ENCODE measurements around the gene MAU2. TPM values are rescaled to one million over a fixed set of nuclear protein-coding genes. Genes with fewer than 3 reads are reported as not detected.

Gene MAU2
- total RNA-seq, 2 experiments from 2014 or later = 71.9 to 81.4 TPM

- CTCF ChIA-PET = no interaction called here
- no peaks in the 10 kb centered on the region for H3K27me3 Mint-ChIP-seq
- DNase-seq = no peak
- POLR2A ChIA-PET = no interaction called here
- H3K27ac Mint-ChIP-seq = peak overlapping the region; percentile 99
- H3K4me3 Mint-ChIP-seq = peak overlapping the region; percentile 96
- no peaks in the 10 kb centered on the region for H3K9me3 Mint-ChIP-seq
- H3K36me3 Mint-ChIP-seq (ENCODE audit: low read depth) = peaks cover 33% of the 10 kb centered on the region
- H3K4me1 Mint-ChIP-seq = peaks cover 35% of the 10 kb centered on the region
These were observed 783 bp upstream of the MAU2 start for GRCh38 chr19:19319732-19320360.

GRCh38 chr19:19321141-19321577 lies 530 bp downstream of the MAU2 start:
- peak overlapping the region; percentile 99 for H3K27ac Mint-ChIP-seq
- H3K9me3 Mint-ChIP-seq = no peaks in the 10 kb centered on the region
- ChIA-PET CTCF (interaction anchor here (1.4 kb wide), 1 partner anchor 170 kb away, joined by 3 read pairs; no protein-coding TSS in a partner anchor), POLR2A (no interaction called here)
- H3K36me3 Mint-ChIP-seq (ENCODE audit: low read depth) = peaks cover 35% of the 10 kb centered on the region
- H3K27me3 Mint-ChIP-seq = no peaks in the 10 kb centered on the region
- peak; percentile 16 for DNase-seq
- H3K4me3 Mint-ChIP-seq = peak overlapping the region; percentile 96
- peaks cover 39% of the 10 kb centered on the region for H3K4me1 Mint-ChIP-seq

- H3K4me3 Mint-ChIP-seq = no peak overlapping the region
- ChIA-PET CTCF (interaction anchor here (0.5 to 1.9 kb wide), 4 partner anchors 23 to 51 kb away, joined by 3 to 7 read pairs (median 4); no protein-coding TSS in a partner anchor), POLR2A (no interaction called here)
- H3K36me3 Mint-ChIP-seq (ENCODE audit: low read depth) = peaks cover 35% of the 10 kb centered on the region
- peaks cover 43% of the 10 kb centered on the region for H3K4me1 Mint-ChIP-seq
- no peaks in the 10 kb centered on the region for H3K9me3 Mint-ChIP-seq
- H3K27me3 Mint-ChIP-seq = no peaks in the 10 kb centered on the region
- DNase-seq = no peak
- no peak overlapping the region for H3K27ac Mint-ChIP-seq
These were observed 3.6 kb downstream of the MAU2 start for GRCh38 chr19:19324059-19324770.

- Mint-ChIP-seq H3K4me3 (no peak overlapping the region), H3K9me3 (no peaks in the 10 kb centered on the region), H3K27me3 (no peaks in the 10 kb centered on the region), H3K27ac (no peak overlapping the region), H3K36me3 (ENCODE audit: low read depth) (peaks cover 35% of the 10 kb centered on the region), H3K4me1 (peaks cover 35% of the 10 kb centered on the region)
- ChIA-PET POLR2A (no interaction called here), CTCF (interaction anchor here (0.6 to 0.7 kb wide), 2 partner anchors 87 to 163 kb away, joined by 3 to 4 read pairs; no protein-coding TSS in a partner anchor)
- DNase-seq = no peak
These were observed 7.0 kb downstream of the MAU2 start for GRCh38 chr19:19327672-19328071.

GRCh38 chr19:19329126-19329525 lies 8.5 kb downstream of the MAU2 start:
- CTCF ChIA-PET = interaction anchor here (0.6 kb wide), 1 partner anchor 139 kb away, joined by 3 read pairs; no protein-coding TSS in a partner anchor

GRCh38 chr19:19334063-19334988 lies 13.7 kb downstream of the MAU2 start:
- no peak overlapping the region for H3K4me3 Mint-ChIP-seq
- H3K4me1 Mint-ChIP-seq = peaks cover 2% of the 10 kb centered on the region
- H3K27ac Mint-ChIP-seq = no peak overlapping the region
- no peaks in the 10 kb centered on the region for H3K27me3 Mint-ChIP-seq
- H3K9me3 Mint-ChIP-seq = no peaks in the 10 kb centered on the region
- H3K36me3 Mint-ChIP-seq (ENCODE audit: low read depth) = peaks cover 27% of the 10 kb centered on the region
- no peak for DNase-seq
- CTCF ChIA-PET = no interaction called here
- POLR2A ChIA-PET = interaction anchor here (0.7 kb wide), 1 partner anchor 316 kb away, joined by 4 read pairs; no protein-coding TSS in a partner anchor

More at GRCh38 chr19:19329126-19329525, 8.5 kb downstream of the MAU2 start:
- DNase-seq = no peak
- peaks cover 28% of the 10 kb centered on the region for H3K36me3 Mint-ChIP-seq (ENCODE audit: low read depth)
- peak overlapping the region; percentile 78 for H3K27ac Mint-ChIP-seq
- no peaks in the 10 kb centered on the region for H3K27me3 Mint-ChIP-seq
- H3K4me1 Mint-ChIP-seq = peaks cover 28% of the 10 kb centered on the region
- no peaks in the 10 kb centered on the region for H3K9me3 Mint-ChIP-seq
- H3K4me3 Mint-ChIP-seq = peak overlapping the region; percentile 1
- POLR2A ChIA-PET = interaction anchor here (0.6 kb wide), 1 partner anchor 128 kb away, joined by 3 read pairs; no protein-coding TSS in a partner anchor

GRCh38 chr19:19334989-19335344 lies 14.3 kb downstream of the MAU2 start:
- no peaks in the 10 kb centered on the region for H3K9me3 Mint-ChIP-seq
- ChIA-PET POLR2A (no interaction called here), CTCF (no interaction called here)
- no peaks in the 10 kb centered on the region for H3K4me1 Mint-ChIP-seq
- H3K27ac Mint-ChIP-seq = no peak overlapping the region
- DNase-seq = no peak
- no peaks in the 10 kb centered on the region for H3K27me3 Mint-ChIP-seq
- peaks cover 25% of the 10 kb centered on the region for H3K36me3 Mint-ChIP-seq (ENCODE audit: low read depth)
- H3K4me3 Mint-ChIP-seq = no peak overlapping the region

- peaks cover 25% of the 10 kb centered on the region for H3K36me3 Mint-ChIP-seq (ENCODE audit: low read depth)
- no peaks in the 10 kb centered on the region for H3K4me1 Mint-ChIP-seq
- no peaks in the 10 kb centered on the region for H3K9me3 Mint-ChIP-seq
- no peaks in the 10 kb centered on the region for H3K27me3 Mint-ChIP-seq
- no peak for DNase-seq
- no peak overlapping the region for H3K27ac Mint-ChIP-seq
- CTCF ChIA-PET = no interaction called here
- H3K4me3 Mint-ChIP-seq = no peak overlapping the region
- POLR2A ChIA-PET = no interaction called here
These were observed 15.0 kb downstream of the MAU2 start for GRCh38 chr19:19335408-19336158.

- no peak for DNase-seq
- Mint-ChIP-seq H3K9me3 (no peaks in the 10 kb centered on the region), H3K4me3 (no peak overlapping the region), H3K27me3 (no peaks in the 10 kb centered on the region), H3K36me3 (ENCODE audit: low read depth) (peaks cover 21% of the 10 kb centered on the region), H3K27ac (no peak overlapping the region), H3K4me1 (no peaks in the 10 kb centered on the region)
- POLR2A ChIA-PET = no interaction called here
- CTCF ChIA-PET = no interaction called here
These were observed 16.0 kb downstream of the MAU2 start for GRCh38 chr19:19336597-19336996.

- no peak overlapping the region for H3K27ac Mint-ChIP-seq
- DNase-seq = no peak
- H3K9me3 Mint-ChIP-seq = no peaks in the 10 kb centered on the region
- ChIA-PET POLR2A (no interaction called here), CTCF (no interaction called here)
- H3K36me3 Mint-ChIP-seq (ENCODE audit: low read depth) = peaks cover 20% of the 10 kb centered on the region
- no peaks in the 10 kb centered on the region for H3K4me1 Mint-ChIP-seq
- H3K27me3 Mint-ChIP-seq = no peaks in the 10 kb centered on the region
- no peak overlapping the region for H3K4me3 Mint-ChIP-seq
These were observed 16.5 kb downstream of the MAU2 start for GRCh38 chr19:19337120-19337519.

- peaks cover 22% of the 10 kb centered on the region for H3K36me3 Mint-ChIP-seq (ENCODE audit: low read depth)
- DNase-seq = no peak
- ChIA-PET POLR2A (no interaction called here), CTCF (interaction anchor here (0.6 to 0.9 kb wide), 2 partner anchors 42 to 195 kb away, joined by 3 to 4 read pairs; no protein-coding TSS in a partner anchor)
- no peaks in the 10 kb centered on the region for H3K27me3 Mint-ChIP-seq
- no peak overlapping the region for H3K4me3 Mint-ChIP-seq
- no peaks in the 10 kb centered on the region for H3K4me1 Mint-ChIP-seq
- no peak overlapping the region for H3K27ac Mint-ChIP-seq
- no peaks in the 10 kb centered on the region for H3K9me3 Mint-ChIP-seq
These were observed 17.5 kb downstream of the MAU2 start for GRCh38 chr19:19338082-19338481.

- POLR2A ChIA-PET = no interaction called here
- no peak overlapping the region for H3K27ac Mint-ChIP-seq
These were observed 20.4 kb downstream of the MAU2 start for GRCh38 chr19:19341026-19341425.

More at GRCh38 chr19:19341026-19341425, 20.4 kb downstream of the MAU2 start:
- CTCF ChIA-PET = interaction anchor here (0.6 to 1.2 kb wide), 3 partner anchors 20 to 149 kb away, joined by 3 read pairs; no protein-coding TSS in a partner anchor
- Mint-ChIP-seq H3K27me3 (no peaks in the 10 kb centered on the region), H3K9me3 (no peaks in the 10 kb centered on the region), H3K36me3 (ENCODE audit: low read depth) (peaks cover 30% of the 10 kb centered on the region), H3K4me1 (no peaks in the 10 kb centered on the region), H3K4me3 (no peak overlapping the region)
- DNase-seq = no peak
